ENCODE data around the gene CCT8. TPM values are rescaled to one million over a fixed set of nuclear protein-coding genes. Genes with fewer than 3 reads are reported as not detected.

CCT8 gene
- total and polyA plus RNA-seq, 2 experiments from 2014 or later, result 304 to 329 TPM

- TF ChIP-seq EZH2 (IDR thresholded peaks at IDR 0.05; ENCODE audit: low read depth, unreplicated experiment) (no peak), REST (IDR thresholded peaks at IDR 0.05; ENCODE audit: unreplicated experiment) (no peak), ZNF331 (CRISPR knock-in tag; IDR thresholded peaks at IDR 0.05; ENCODE audit: low read depth) (no peak), CREB1 (CRISPR knock-in tag; IDR thresholded peaks at IDR 0.05; ENCODE audit: low read depth) (no peak), STAT1 (IDR thresholded peaks at IDR 0.05; ENCODE audit: unreplicated experiment) (no peak), JUNB (IDR thresholded peaks at IDR 0.05; ENCODE audit: unreplicated experiment) (no peak), EZH2phosphoT487 (IDR thresholded peaks at IDR 0.05; ENCODE audit: unreplicated experiment) (no peak)
- TF ChIP-seq, protein P1, sequence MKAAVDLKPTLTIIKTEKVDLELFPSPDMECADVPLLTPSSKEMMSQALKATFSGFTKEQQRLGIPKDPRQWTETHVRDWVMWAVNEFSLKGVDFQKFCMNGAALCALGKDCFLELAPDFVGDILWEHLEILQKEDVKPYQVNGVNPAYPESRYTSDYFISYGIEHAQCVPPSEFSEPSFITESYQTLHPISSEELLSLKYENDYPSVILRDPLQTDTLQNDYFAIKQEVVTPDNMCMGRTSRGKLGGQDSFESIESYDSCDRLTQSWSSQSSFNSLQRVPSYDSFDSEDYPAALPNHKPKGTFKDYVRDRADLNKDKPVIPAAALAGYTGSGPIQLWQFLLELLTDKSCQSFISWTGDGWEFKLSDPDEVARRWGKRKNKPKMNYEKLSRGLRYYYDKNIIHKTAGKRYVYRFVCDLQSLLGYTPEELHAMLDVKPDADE (IDR thresholded peaks at IDR 0.05), result no peak
- TF ChIP-seq, protein P2, sequence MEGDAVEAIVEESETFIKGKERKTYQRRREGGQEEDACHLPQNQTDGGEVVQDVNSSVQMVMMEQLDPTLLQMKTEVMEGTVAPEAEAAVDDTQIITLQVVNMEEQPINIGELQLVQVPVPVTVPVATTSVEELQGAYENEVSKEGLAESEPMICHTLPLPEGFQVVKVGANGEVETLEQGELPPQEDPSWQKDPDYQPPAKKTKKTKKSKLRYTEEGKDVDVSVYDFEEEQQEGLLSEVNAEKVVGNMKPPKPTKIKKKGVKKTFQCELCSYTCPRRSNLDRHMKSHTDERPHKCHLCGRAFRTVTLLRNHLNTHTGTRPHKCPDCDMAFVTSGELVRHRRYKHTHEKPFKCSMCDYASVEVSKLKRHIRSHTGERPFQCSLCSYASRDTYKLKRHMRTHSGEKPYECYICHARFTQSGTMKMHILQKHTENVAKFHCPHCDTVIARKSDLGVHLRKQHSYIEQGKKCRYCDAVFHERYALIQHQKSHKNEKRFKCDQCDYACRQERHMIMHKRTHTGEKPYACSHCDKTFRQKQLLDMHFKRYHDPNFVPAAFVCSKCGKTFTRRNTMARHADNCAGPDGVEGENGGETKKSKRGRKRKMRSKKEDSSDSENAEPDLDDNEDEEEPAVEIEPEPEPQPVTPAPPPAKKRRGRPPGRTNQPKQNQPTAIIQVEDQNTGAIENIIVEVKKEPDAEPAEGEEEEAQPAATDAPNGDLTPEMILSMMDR (conservative IDR thresholded peaks at IDR 0.05; ENCODE audit: low read depth in 2 of 2), result no peak
Observed at GRCh38 chr21:29084372-29084771, 10.9 kb upstream of the CCT8 start (continued).

GRCh38 chr21:29083306-29083705, 9.9 kb upstream of the CCT8 start:
- Mint-ChIP-seq H3K4me1 (peaks cover 7% of the 10 kb centered on the region; the same call in 2 of the 3 replicates), H3K36me3 (ENCODE audit: low read depth) (no peaks in the 10 kb centered on the region), H3K27ac (no peak overlapping the region), H3K27me3 (ENCODE audit: insufficient read depth, low read depth, poor library complexity) (peaks cover 4% of the 10 kb centered on the region), H3K4me3 (no peak overlapping the region), H3K9me3 (no peaks in the 10 kb centered on the region)
- DNase-seq (ENCODE audit: low spot score) (no peak), ATAC-seq (no peak)
- Histone ChIP-seq H3K27me3 (ENCODE audit: insufficient read depth) (no peaks in the 10 kb centered on the region), H3K36me3 (ENCODE audit: insufficient read depth) (no peaks in the 10 kb centered on the region), H4K20me1 (replicated peaks; ENCODE audit: insufficient read depth) (no peaks in the 10 kb centered on the region), H3K9me2 (ENCODE audit: insufficient read depth) (0 out of 2 replicates have a peak, but pooled peaks cover 13% of the 10 kb centered on the region), H3F3A (replicated peaks; ENCODE audit: low read depth) (no peaks in the 10 kb centered on the region), H3K4me1 (ENCODE audit: insufficient read depth) (peaks cover 1% of the 10 kb centered on the region; the same call in 1 of the 2 replicates), H3K27ac (ENCODE audit: low read depth) (no peak overlapping the region), H3K4me2 (no peak overlapping the region), H3K4me3 (no peak overlapping the region), H3K79me2 (replicated peaks; ENCODE audit: insufficient read depth) (no peaks in the 10 kb centered on the region), H2AFZ (no peak overlapping the region)
- TF ChIP-seq STAT1 (IDR thresholded peaks at IDR 0.05; ENCODE audit: unreplicated experiment) (no peak), REST (IDR thresholded peaks at IDR 0.05; ENCODE audit: unreplicated experiment) (no peak), POLR2AphosphoS5 (IDR thresholded peaks at IDR 0.05; ENCODE audit: low read depth) (no peak), EZH2phosphoT487 (IDR thresholded peaks at IDR 0.05; ENCODE audit: unreplicated experiment) (no peak), EZH2 (IDR thresholded peaks at IDR 0.05; ENCODE audit: low read depth, unreplicated experiment) (no peak), CREB1 (CRISPR knock-in tag; IDR thresholded peaks at IDR 0.05; ENCODE audit: low read depth) (no peak)
- TF ChIP-seq, protein P1 (IDR thresholded peaks at IDR 0.05), result no peak
